Mesendoderm (in vitro differentiated cells): ENCODE measurements around the gene NDUFA7.

Experiments used
- DNase-seq: peaks from one replicate; pipeline ENCODE4 v3.0.0; 2013
- H2AK5ac ChIP-seq: 2 replicates; pipeline ENCODE4 v1.6.1; 2013; ENCODE audit warnings: low read length, inconsistent platforms
- H2BK120ac ChIP-seq: 2 replicates; pipeline ENCODE4 v1.6.1; 2013; ENCODE audit warnings: low read depth, mild to moderate bottlenecking, low read length, moderate library complexity, mixed read lengths
- H2BK15ac ChIP-seq: replicated peaks from 2 replicates; pipeline ENCODE4 v1.6.1; 2013; ENCODE audit warnings: low read depth, mild to moderate bottlenecking, moderate library complexity
- H2BK5ac ChIP-seq: 2 replicates; pipeline ENCODE4 v1.6.1; 2013; ENCODE audit warnings: low read length, inconsistent platforms
- H3K18ac ChIP-seq: 2 replicates; pipeline ENCODE4 v1.6.1; 2013; ENCODE audit warnings: mild to moderate bottlenecking, low read length, mixed read lengths
- H3K23ac ChIP-seq: one replicate; pipeline ENCODE4 v1.6.1; 2013; ENCODE audit warnings: low read length
- H3K27ac ChIP-seq: 2 replicates; pipeline ENCODE4 v1.5.1; 2013; ENCODE audit warnings: low read depth, mild to moderate bottlenecking, inconsistent platforms, low read length, moderate library complexity
- H3K27me3 ChIP-seq: 2 replicates; pipeline ENCODE4 v1.6.1; 2013; ENCODE audit warnings: low read length, control low read depth, mild to moderate bottlenecking, inconsistent platforms; ENCODE audit not compliant: insufficient read depth, poor library complexity
- H3K36me3 ChIP-seq: 2 replicates; pipeline ENCODE4 v1.6.1; 2013; ENCODE audit warnings: low read length, inconsistent platforms; ENCODE audit not compliant: control insufficient read depth, insufficient read depth
- H3K4ac ChIP-seq: one replicate; pipeline ENCODE4 v1.6.1; 2013; ENCODE audit warnings: low read depth, mild to moderate bottlenecking, low read length, moderate library complexity
- H3K4me1 ChIP-seq: 2 replicates; pipeline ENCODE4 v1.6.1; 2013; ENCODE audit warnings: low read depth, low read length, inconsistent platforms; ENCODE audit not compliant: control insufficient read depth
- H3K4me2 ChIP-seq: 2 replicates; pipeline ENCODE4 v1.6.1; 2013; ENCODE audit warnings: low read length
- H3K4me3 ChIP-seq: 2 replicates; pipeline ENCODE4 v1.5.1; 2013; ENCODE audit warnings: mild to moderate bottlenecking, low read length
- H3K56ac ChIP-seq: one replicate; pipeline ENCODE4 v1.6.1; 2013; ENCODE audit warnings: low read length
- H3K79me1 ChIP-seq: 2 replicates; pipeline ENCODE4 v1.6.1; 2013; ENCODE audit warnings: low read length, inconsistent platforms
- H3K79me2 ChIP-seq: 2 replicates; pipeline ENCODE4 v1.6.1; 2013; ENCODE audit warnings: mild to moderate bottlenecking, low read length; ENCODE audit not compliant: control insufficient read depth, insufficient read depth
- H3K9ac ChIP-seq: 2 replicates; pipeline ENCODE4 v1.6.1; 2013; ENCODE audit warnings: low read length, inconsistent platforms
- H4K5ac ChIP-seq: one replicate; pipeline ENCODE4 v1.6.1; 2013; ENCODE audit warnings: low read length
- H4K8ac ChIP-seq: one replicate; pipeline ENCODE4 v1.6.1; 2013; ENCODE audit warnings: low read depth, mild to moderate bottlenecking, control low read depth, low read length, moderate library complexity
- WGBS: extraction: QIAGEN DNeasy Blood & Tissue Kit; methylation state at CpG from one replicate; pipeline ENCODE4 v1.1.7; 2013; ENCODE audit warnings: low lambda C conversion rate, missing lambda C conversion rate; ENCODE audit not compliant: insufficient coverage; ENCODE audit errors: extremely low coverage; 5-methylcytosine and 5-hydroxymethylcytosine counted together

NDUFA7 gene

DNA sequence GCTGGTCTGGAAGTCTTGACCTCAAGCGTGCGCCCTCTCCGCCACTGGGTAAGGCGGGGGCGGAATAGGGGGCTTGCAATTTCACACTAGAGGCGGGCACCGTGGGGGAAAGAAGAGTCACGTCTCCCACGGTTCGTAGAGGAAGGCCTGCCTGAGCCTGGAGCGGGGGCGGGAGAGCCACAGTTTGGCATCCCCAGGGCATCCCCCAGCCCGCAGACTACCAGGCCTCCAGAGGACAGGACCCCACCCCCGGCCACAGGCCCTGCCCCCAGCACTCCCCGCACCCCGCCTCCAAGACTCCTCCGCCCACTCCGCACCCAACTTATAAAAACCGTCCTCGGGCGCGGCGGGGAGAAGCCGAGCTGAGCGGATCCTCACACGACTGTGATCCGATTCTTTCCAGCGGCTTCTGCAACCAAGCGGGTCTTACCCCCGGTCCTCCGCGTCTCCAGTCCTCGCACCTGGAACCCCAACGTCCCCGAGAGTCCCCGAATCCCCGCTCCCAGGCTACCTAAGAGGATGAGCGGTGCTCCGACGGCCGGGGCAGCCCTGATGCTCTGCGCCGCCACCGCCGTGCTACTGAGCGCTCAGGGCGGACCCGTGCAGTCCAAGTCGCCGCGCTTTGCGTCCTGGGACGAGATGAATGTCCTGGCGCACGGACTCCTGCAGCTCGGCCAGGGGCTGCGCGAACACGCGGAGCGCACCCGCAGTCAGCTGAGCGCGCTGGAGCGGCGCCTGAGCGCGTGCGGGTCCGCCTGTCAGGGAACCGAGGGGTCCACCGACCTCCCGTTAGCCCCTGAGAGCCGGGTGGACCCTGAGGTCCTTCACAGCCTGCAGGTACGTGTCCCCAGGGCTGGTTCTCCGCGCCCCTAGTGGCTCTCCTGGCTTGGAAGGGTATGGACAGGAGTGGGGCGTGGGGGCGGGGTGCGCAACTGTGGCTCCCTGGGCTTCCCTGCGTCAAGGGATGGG lies 42.9 kb upstream of the NDUFA7 start, which contains the start of gene ANGPTL4:
TSS of gene ANGPTL4 (plus strand) at position 353 of the 969 bp plus-strand sequence. CDS start at position 520, 167 bp downstream.
- no CpG with 5 or more reads among the region's 81 CpGs for WGBS

DNA sequence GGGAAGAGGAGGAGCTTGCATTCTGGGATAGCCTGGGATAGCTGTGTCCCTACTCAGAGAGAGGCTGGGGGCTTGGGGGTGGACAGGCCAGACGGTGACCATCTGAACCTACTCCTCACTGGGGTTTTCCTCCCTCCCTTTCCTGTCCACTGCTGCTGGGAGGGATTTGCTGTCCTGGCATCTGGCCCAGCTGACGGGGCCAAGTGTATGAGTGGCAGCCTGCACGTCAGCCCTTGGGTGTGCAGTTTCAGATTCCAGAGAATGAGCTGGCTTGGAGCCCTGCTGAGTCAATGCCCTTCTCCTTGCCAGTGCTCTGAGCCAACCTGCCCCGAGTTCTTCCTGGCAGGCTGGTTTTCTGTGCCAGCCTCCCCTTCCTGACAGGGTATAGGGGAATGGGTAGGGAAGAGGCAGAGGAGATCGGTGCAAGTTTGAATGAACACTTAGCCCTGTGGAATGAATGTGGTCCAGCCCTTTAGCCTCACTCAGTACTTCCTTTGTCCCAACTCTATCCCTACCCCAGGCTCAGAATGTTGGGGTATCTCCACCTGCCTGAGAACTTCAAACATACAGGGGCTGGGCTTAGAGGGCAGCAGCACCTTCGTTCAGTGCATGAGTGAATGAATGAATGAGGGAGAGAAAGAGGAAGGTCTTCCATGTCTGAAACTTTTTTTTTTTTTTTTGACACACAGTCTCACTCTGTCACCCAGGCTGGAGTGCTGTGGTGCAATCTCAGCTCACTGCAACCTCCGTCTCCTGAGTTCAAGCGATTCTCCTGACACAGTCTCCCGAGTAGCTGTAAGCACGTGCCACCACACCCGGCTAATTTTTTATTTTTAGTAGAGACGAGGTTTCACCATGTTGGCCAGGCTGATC lies 41.0 kb upstream of the NDUFA7 start:
- no peaks in the 10 kb centered on the region for H3K79me2 ChIP-seq
- DNase-seq: no peak
- H3K4me3 ChIP-seq: no peak overlapping the region
- H3K18ac ChIP-seq: no peak overlapping the region
- H3K23ac ChIP-seq: no peak overlapping the region
- no peak overlapping the region for H3K27ac ChIP-seq
- WGBS: no CpG with 5 or more reads among the region's 12 CpGs
- H4K8ac ChIP-seq: no peak overlapping the region
- no peak overlapping the region for H3K4ac ChIP-seq
- no peak overlapping the region for H2BK5ac ChIP-seq
- no peak overlapping the region for H2BK120ac ChIP-seq
- no peak overlapping the region for H2AK5ac ChIP-seq
- no peak overlapping the region for H3K9ac ChIP-seq
- no peaks in the 10 kb centered on the region for H3K36me3 ChIP-seq
- H2BK15ac ChIP-seq: no peak overlapping the region
- H3K4me1 ChIP-seq: peaks cover 3% of the 10 kb centered on the region
- H3K27me3 ChIP-seq: no peaks in the 10 kb centered on the region
- no peak overlapping the region for H3K56ac ChIP-seq
- no peak overlapping the region for H3K4me2 ChIP-seq
- H3K79me1 ChIP-seq: no peaks in the 10 kb centered on the region
- no peak overlapping the region for H4K5ac ChIP-seq

More for the DNA sequence above, 42.9 kb upstream of the NDUFA7 start, which contains the start of gene ANGPTL4:
- Histone ChIP-seq H2AK5ac (no peak within 1 kb of the TSS), H3K4me1 (peaks cover 4% of the 10 kb centered on the region), H3K79me2 (no peaks in the 10 kb centered on the region), H3K18ac (peak within 1 kb of the TSS; percentile 31), H4K8ac (no peak within 1 kb of the TSS), H3K27me3 (no peaks in the 10 kb centered on the region), H3K27ac (no peak within 1 kb of the TSS), H3K9ac (peak within 1 kb of the TSS; percentile 78), H3K23ac (peak within 1 kb of the TSS; percentile 45), H2BK15ac (no peak within 1 kb of the TSS), H2BK120ac (no peak within 1 kb of the TSS), H4K5ac (no peak within 1 kb of the TSS), H3K4me3 (peak within 1 kb of the TSS; percentile 1), H2BK5ac (no peak within 1 kb of the TSS), H3K79me1 (no peaks in the 10 kb centered on the region), H3K4ac (no peak within 1 kb of the TSS), H3K56ac (peak within 1 kb of the TSS; percentile 83), H3K36me3 (no peaks in the 10 kb centered on the region), H3K4me2 (peak within 1 kb of the TSS; percentile 90)
- DNase-seq: peak; percentile 64

DNA sequence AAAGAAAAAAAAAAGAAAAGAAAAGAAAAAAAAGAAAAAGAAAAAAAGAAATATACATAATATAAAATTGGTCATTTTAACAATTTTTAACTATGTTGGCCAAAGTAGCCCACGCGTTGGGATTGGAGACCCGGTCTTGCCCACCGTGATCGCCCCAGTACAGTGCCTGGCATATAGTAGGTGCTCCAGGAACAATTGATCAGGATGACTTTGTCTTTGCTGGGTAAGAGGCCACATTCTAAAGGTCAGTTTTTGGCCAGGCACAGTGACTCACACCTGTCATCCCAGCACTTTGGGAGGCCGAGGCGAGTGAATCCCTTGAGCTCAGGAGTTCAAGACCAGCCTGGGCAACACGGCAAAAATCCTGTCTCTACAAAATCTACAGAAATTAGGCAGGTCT lies 39.0 kb upstream of the NDUFA7 start:
- WGBS: no CpG with 5 or more reads among the region's 8 CpGs
- no peaks in the 10 kb centered on the region for H3K36me3 ChIP-seq
- no peak overlapping the region for H3K56ac ChIP-seq
- no peak overlapping the region for H2BK120ac ChIP-seq
- H4K5ac ChIP-seq: no peak overlapping the region
- no peak overlapping the region for H3K27ac ChIP-seq
- no peak overlapping the region for H2AK5ac ChIP-seq
- no peak overlapping the region for H4K8ac ChIP-seq
- no peaks in the 10 kb centered on the region for H3K79me1 ChIP-seq
- H3K18ac ChIP-seq: no peak overlapping the region
- H2BK5ac ChIP-seq: no peak overlapping the region
- no peak overlapping the region for H3K4ac ChIP-seq
- DNase-seq: no peak
- H2BK15ac ChIP-seq: no peak overlapping the region
- no peak overlapping the region for H3K9ac ChIP-seq
- H3K4me2 ChIP-seq: no peak overlapping the region
- no peaks in the 10 kb centered on the region for H3K79me2 ChIP-seq
- no peak overlapping the region for H3K4me3 ChIP-seq
- no peaks in the 10 kb centered on the region for H3K4me1 ChIP-seq
- no peak overlapping the region for H3K23ac ChIP-seq
- H3K27me3 ChIP-seq: no peaks in the 10 kb centered on the region

DNA sequence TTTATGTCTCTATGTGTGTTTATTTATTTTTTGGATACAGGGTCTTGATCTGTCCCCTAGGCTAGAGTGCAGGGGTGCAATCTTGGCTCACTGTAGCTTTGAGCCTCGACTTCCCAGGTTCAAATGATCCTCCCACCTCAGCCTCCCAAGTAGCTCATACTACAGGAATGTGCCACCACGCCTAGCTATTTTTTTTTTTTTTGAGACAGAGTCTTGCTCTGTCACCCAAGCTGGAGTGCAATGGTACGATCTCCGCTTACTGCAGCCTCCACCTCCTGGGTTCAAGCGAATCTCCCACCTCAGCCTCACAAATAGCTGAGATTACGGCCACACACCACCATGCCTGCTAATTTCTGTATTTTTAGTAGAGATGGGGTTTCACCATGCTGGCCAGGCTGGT lies 37.8 kb upstream of the NDUFA7 start:
- Histone ChIP-seq H3K23ac (no peak overlapping the region), H3K4ac (no peak overlapping the region), H2AK5ac (no peak overlapping the region), H3K27ac (no peak overlapping the region), H4K8ac (no peak overlapping the region), H3K27me3 (no peaks in the 10 kb centered on the region), H3K56ac (no peak overlapping the region), H2BK120ac (no peak overlapping the region), H3K36me3 (no peaks in the 10 kb centered on the region), H2BK15ac (no peak overlapping the region), H3K18ac (no peak overlapping the region), H3K4me1 (no peaks in the 10 kb centered on the region), H2BK5ac (no peak overlapping the region), H3K79me2 (no peaks in the 10 kb centered on the region), H3K4me3 (no peak overlapping the region), H3K79me1 (no peaks in the 10 kb centered on the region), H3K9ac (no peak overlapping the region), H3K4me2 (no peak overlapping the region), H4K5ac (no peak overlapping the region)
- no CpG with 5 or more reads among the region's 6 CpGs for WGBS
- DNase-seq: no peak

DNA sequence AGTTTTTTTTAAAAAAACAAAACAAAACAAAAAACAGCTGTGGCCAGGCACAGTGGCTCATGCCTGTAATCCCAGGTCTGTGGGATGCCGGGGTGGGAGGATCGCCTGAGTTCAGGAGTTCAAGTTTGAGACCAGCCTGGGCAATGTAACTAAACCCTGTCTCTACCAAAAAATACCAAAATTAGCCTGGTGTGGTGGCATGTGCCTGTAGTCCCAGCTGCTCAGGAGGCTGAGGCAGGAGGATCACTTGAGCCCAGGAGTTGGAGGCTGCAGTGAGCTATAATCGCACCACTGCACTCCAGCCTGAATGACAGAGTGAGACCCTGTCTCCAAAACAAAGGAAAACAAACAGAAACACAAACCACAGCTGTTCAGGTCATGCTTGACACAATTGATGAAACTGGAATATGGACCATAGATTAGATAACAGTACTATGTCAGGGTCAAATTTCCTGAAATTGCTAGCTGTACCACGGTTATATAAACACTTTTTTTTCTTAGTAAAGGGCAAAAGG lies 35.9 kb upstream of the NDUFA7 start:
- no peak overlapping the region for H3K56ac ChIP-seq
- H2BK120ac ChIP-seq: no peak overlapping the region
- no CpG with 5 or more reads among the region's 4 CpGs for WGBS
- no peak overlapping the region for H3K9ac ChIP-seq
- no peaks in the 10 kb centered on the region for H3K27me3 ChIP-seq
- no peak overlapping the region for H3K23ac ChIP-seq
- no peak overlapping the region for H2BK15ac ChIP-seq
- H3K4me2 ChIP-seq: no peak overlapping the region
- H3K4ac ChIP-seq: no peak overlapping the region
- no peaks in the 10 kb centered on the region for H3K36me3 ChIP-seq
- no peaks in the 10 kb centered on the region for H3K79me1 ChIP-seq
- no peak for DNase-seq
- no peak overlapping the region for H2AK5ac ChIP-seq
- H4K5ac ChIP-seq: no peak overlapping the region
- no peaks in the 10 kb centered on the region for H3K79me2 ChIP-seq
- no peak overlapping the region for H4K8ac ChIP-seq
- H3K18ac ChIP-seq: no peak overlapping the region
- no peaks in the 10 kb centered on the region for H3K4me1 ChIP-seq
- no peak overlapping the region for H3K4me3 ChIP-seq
- no peak overlapping the region for H2BK5ac ChIP-seq
- no peak overlapping the region for H3K27ac ChIP-seq
